ENCODE results near the gene DGKG.

DNA sequence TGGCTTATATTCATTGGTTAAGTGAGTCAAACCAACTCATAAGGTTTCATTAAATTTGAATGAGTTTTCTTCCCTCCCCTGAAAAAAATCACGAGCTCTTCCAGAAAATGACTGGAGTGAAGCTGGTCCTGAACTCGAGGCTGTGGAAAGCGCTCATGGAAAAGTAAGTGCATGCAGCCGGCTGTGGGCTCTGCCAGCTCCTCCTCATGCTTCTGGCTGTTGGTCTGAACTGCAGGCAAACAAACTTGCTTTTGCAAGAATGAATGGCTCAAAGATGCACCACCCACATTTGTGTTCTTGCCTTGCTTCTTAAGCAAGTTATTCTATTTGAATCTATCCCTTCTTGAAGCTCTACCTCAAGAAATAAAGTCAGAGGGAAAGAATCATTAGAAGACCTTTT is 259.3 kb downstream of the DGKG start:
- TF ChIP-seq JUND (IDR thresholded peaks at IDR 0.05) (no peak), SMC3 (IDR thresholded peaks at IDR 0.05; ENCODE audit: low read depth, low read length) (no peak), YY1 (IDR thresholded peaks at IDR 0.05; ENCODE audit: low read depth) (no peak)
